Breast epithelium (tissue), 3 donors: Measurements from ENCODE around the gene ASNSD1.

Source experiments
- POLR2A ChIP-seq: fragments of 450-650 bp; IDR thresholded peaks from one replicate; pipeline ENCODE4 v1.6.1; 2016; ENCODE audit warnings: antibody characterized with exemption, mild to moderate bottlenecking, moderate library complexity
- POLR2AphosphoS5 ChIP-seq, 3 donors: sonication (generic); formaldehyde crosslinking; IDR thresholded peaks; one replicate each; pipeline ENCODE4 v1.6.1; 2017; ENCODE audit warnings: antibody characterized with exemption in 3 of 3
- TF ChIP-seq, protein P1 (sequence below), 3 donors: fragments of 450-650 bp; IDR thresholded peaks; one replicate each; pipeline ENCODE4 v1.5.1; 2016 to 2017; ENCODE audit warnings: antibody characterized with exemption in 3 of 3, mild to moderate bottlenecking in 3 of 3, moderate library complexity in 3 of 3

DNA sequence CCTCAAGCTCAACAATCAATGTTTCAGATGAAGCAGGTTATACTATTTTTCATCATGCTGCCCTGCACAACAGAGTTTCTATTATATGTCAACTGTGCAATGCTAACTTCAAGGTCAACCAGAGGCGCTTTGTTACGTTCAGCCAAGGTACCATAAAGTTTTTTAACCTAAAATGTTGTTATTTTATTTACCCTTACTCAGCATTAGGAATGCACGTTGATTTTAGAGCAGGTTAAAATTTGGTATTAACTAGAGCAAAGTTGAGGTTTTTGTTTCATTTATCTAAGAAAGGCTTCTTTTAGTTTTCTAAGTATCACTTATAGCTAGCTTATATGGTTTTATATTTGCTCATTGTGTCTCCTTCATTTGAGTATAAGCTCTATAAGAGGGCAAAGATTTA lies 35.0 kb downstream of the ASNSD1 start:
- no peak for TF ChIP-seq POLR2A
- TF ChIP-seq, protein P1, sequence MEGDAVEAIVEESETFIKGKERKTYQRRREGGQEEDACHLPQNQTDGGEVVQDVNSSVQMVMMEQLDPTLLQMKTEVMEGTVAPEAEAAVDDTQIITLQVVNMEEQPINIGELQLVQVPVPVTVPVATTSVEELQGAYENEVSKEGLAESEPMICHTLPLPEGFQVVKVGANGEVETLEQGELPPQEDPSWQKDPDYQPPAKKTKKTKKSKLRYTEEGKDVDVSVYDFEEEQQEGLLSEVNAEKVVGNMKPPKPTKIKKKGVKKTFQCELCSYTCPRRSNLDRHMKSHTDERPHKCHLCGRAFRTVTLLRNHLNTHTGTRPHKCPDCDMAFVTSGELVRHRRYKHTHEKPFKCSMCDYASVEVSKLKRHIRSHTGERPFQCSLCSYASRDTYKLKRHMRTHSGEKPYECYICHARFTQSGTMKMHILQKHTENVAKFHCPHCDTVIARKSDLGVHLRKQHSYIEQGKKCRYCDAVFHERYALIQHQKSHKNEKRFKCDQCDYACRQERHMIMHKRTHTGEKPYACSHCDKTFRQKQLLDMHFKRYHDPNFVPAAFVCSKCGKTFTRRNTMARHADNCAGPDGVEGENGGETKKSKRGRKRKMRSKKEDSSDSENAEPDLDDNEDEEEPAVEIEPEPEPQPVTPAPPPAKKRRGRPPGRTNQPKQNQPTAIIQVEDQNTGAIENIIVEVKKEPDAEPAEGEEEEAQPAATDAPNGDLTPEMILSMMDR (IDR thresholded peaks at IDR 0.05) = no peak
- no peak for TF ChIP-seq POLR2AphosphoS5 (IDR thresholded peaks at IDR 0.05)
